ENCODE measurements around the gene ST8SIA6.
"Not testable (repeated sequence)": the region's sequence is repeated elsewhere in the genome, so short reads cannot be mapped to it uniquely, and the experiment has no call there.

Gene ST8SIA6

DNA sequence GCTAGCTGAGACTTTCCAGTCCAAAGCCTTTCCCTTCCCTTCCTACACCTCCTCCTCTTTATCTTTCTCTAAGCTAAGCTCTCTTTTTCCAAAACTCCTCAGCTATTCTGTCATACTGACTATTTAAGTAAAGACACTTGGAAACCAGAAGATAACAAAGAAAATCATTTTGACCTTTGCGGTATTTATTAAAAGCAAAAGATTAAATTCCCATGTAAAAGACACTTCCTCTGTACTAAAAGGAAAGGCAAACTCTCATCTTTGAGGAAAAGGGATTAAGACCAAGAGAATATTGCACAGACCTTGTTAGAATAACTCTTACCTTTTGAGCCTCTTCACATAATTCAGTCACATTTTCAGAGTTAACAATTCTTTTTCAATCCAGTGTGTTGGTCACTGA lies 15.8 kb downstream of the ST8SIA6 start:
- Histone ChIP-seq H3K27me3 (ENCODE audit: low read length) (no peaks in the 10 kb centered on the region), H2AFZ (ENCODE audit: low read depth, low read length, severe bottlenecking) (no peak overlapping the region), H3K36me3 (ENCODE audit: low read length) (no peaks in the 10 kb centered on the region), H3K9me2 (replicated peaks; ENCODE audit: insufficient read depth, low read length) (no peaks in the 10 kb centered on the region), H3K9ac (ENCODE audit: low read length) (no peak overlapping the region), H3K27ac (ENCODE audit: low read depth, low read length) (no peak overlapping the region), H3K4me3 (ENCODE audit: insufficient read depth, low read length, poor library complexity, severe bottlenecking) (no peak overlapping the region), H3K79me2 (ENCODE audit: insufficient read depth, low read length) (no peaks in the 10 kb centered on the region), H4K20me1 (ENCODE audit: low read depth, low read length) (no peaks in the 10 kb centered on the region), H3K4me2 (ENCODE audit: low read depth, low read length, poor library complexity, severe bottlenecking) (no peak overlapping the region), H3K9me3 (ENCODE audit: insufficient read depth, low read length) (no peaks in the 10 kb centered on the region), H3F3A (ENCODE audit: insufficient read depth) (no peaks in the 10 kb centered on the region)
- no peak for TF ChIP-seq EZH2phosphoT487 (conservative IDR thresholded peaks at IDR 0.05; ENCODE audit: low read length)
- TF ChIP-seq, protein P1, sequence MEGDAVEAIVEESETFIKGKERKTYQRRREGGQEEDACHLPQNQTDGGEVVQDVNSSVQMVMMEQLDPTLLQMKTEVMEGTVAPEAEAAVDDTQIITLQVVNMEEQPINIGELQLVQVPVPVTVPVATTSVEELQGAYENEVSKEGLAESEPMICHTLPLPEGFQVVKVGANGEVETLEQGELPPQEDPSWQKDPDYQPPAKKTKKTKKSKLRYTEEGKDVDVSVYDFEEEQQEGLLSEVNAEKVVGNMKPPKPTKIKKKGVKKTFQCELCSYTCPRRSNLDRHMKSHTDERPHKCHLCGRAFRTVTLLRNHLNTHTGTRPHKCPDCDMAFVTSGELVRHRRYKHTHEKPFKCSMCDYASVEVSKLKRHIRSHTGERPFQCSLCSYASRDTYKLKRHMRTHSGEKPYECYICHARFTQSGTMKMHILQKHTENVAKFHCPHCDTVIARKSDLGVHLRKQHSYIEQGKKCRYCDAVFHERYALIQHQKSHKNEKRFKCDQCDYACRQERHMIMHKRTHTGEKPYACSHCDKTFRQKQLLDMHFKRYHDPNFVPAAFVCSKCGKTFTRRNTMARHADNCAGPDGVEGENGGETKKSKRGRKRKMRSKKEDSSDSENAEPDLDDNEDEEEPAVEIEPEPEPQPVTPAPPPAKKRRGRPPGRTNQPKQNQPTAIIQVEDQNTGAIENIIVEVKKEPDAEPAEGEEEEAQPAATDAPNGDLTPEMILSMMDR (IDR thresholded peaks at IDR 0.05; ENCODE audit: insufficient read depth, low read length, poor library complexity, severe bottlenecking), result no peak

DNA sequence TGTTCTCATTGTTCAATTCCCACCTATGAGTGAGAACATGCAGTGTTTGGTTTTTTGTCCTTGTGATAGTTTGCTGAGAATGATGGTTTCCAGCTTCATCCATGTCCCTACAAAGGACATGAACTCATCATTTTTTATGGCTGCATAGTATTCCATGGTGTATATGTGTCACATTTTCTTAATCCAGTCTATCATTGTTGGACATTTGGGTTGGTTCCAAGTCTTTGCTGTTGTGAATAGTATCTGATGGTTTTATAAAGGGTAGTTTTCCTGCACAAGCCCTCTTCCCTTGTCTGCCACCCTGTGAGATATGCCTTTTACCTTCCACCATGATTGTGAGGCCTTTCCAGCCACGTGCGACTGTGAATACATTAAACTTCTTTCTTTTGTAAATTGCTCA lies 17.8 kb downstream of the ST8SIA6 start:
- not testable (repeated sequence) for H3K9ac ChIP-seq (ENCODE audit: low read length); H3K4me3 ChIP-seq (ENCODE audit: insufficient read depth, low read length, poor library complexity, severe bottlenecking); H3K27ac ChIP-seq (ENCODE audit: low read depth, low read length); H2AFZ ChIP-seq (ENCODE audit: low read depth, low read length, severe bottlenecking); H3K9me3 ChIP-seq (ENCODE audit: insufficient read depth, low read length); H3K4me2 ChIP-seq (ENCODE audit: low read depth, low read length, poor library complexity, severe bottlenecking); H3K36me3 ChIP-seq (ENCODE audit: low read length); H3K9me2 ChIP-seq (replicated peaks; ENCODE audit: insufficient read depth, low read length); H4K20me1 ChIP-seq (ENCODE audit: low read depth, low read length); H3F3A ChIP-seq (ENCODE audit: insufficient read depth); H3K79me2 ChIP-seq (ENCODE audit: insufficient read depth, low read length); H3K27me3 ChIP-seq (ENCODE audit: low read length)

DNA sequence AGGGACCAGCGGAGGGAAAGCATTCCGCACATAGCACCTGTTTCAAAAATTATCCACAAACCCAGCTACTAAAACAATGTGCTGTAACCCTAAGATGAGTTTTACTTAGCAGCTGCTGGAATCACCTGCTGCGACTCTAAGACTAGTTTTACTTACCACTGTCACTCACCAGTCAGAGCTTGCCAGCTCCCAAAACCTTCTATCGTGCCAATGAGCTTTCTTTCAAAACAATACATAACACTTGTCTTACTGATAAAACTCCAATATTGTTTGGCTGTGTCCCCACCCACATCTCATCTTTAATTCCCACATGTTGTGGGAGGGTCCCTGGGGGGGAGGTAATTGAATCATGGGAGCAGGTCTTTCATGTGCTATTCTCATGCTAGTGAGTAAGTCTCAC lies 18.4 kb downstream of the ST8SIA6 start:
- no peak overlapping the region for H3K4me2 ChIP-seq (ENCODE audit: low read depth, low read length, poor library complexity, severe bottlenecking)
- H3F3A ChIP-seq (ENCODE audit: insufficient read depth), result no peaks in the 10 kb centered on the region
- no peaks in the 10 kb centered on the region for H3K27me3 ChIP-seq (ENCODE audit: low read length)
- no peaks in the 10 kb centered on the region for H4K20me1 ChIP-seq (ENCODE audit: low read depth, low read length)
- no peak overlapping the region for H3K27ac ChIP-seq (ENCODE audit: low read depth, low read length)
- H3K9ac ChIP-seq (ENCODE audit: low read length), result no peak overlapping the region
- no peak overlapping the region for H3K4me3 ChIP-seq (ENCODE audit: insufficient read depth, low read length, poor library complexity, severe bottlenecking)
- no peak overlapping the region for H2AFZ ChIP-seq (ENCODE audit: low read depth, low read length, severe bottlenecking)
- H3K79me2 ChIP-seq (ENCODE audit: insufficient read depth, low read length), result no peaks in the 10 kb centered on the region
- H3K9me3 ChIP-seq (ENCODE audit: insufficient read depth, low read length), result no peaks in the 10 kb centered on the region
- H3K9me2 ChIP-seq (replicated peaks; ENCODE audit: insufficient read depth, low read length), result no peaks in the 10 kb centered on the region
- no peaks in the 10 kb centered on the region for H3K36me3 ChIP-seq (ENCODE audit: low read length)
- no peak for TF ChIP-seq EZH2phosphoT487 (conservative IDR thresholded peaks at IDR 0.05; ENCODE audit: low read length)
- TF ChIP-seq, protein P1 (IDR thresholded peaks at IDR 0.05; ENCODE audit: insufficient read depth, low read length, poor library complexity, severe bottlenecking), result no peak

DNA sequence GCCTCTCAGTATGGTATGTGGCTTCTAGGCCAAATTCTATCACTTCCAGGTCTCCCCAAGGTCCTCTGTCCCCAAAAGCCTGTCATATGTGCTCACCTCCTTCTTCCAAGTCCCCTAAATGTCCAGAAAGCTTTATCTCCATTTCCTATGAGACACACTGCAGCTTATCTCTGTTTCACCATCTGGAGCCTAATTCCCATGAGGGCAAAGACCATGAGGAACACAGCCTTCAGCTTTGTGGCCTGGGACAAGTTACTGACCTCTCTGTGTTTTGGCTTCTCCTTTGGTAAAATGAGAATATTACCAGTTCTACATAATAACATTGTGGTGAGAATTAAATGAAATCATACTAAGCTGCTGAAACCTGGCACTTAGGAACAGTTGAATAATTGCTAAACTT lies 19.2 kb downstream of the ST8SIA6 start:
- Histone ChIP-seq H3K27ac (ENCODE audit: low read depth, low read length) (no peak overlapping the region), H3K36me3 (ENCODE audit: low read length) (no peaks in the 10 kb centered on the region), H3K9me3 (ENCODE audit: insufficient read depth, low read length) (no peaks in the 10 kb centered on the region), H3K79me2 (ENCODE audit: insufficient read depth, low read length) (no peaks in the 10 kb centered on the region), H3K9ac (ENCODE audit: low read length) (no peak overlapping the region), H3K9me2 (replicated peaks; ENCODE audit: insufficient read depth, low read length) (no peaks in the 10 kb centered on the region), H2AFZ (ENCODE audit: low read depth, low read length, severe bottlenecking) (no peak overlapping the region), H3K27me3 (ENCODE audit: low read length) (no peaks in the 10 kb centered on the region), H3K4me2 (ENCODE audit: low read depth, low read length, poor library complexity, severe bottlenecking) (no peak overlapping the region), H3F3A (ENCODE audit: insufficient read depth) (no peaks in the 10 kb centered on the region), H4K20me1 (ENCODE audit: low read depth, low read length) (no peaks in the 10 kb centered on the region), H3K4me3 (ENCODE audit: insufficient read depth, low read length, poor library complexity, severe bottlenecking) (no peak overlapping the region)
- TF ChIP-seq, protein P1 (IDR thresholded peaks at IDR 0.05; ENCODE audit: insufficient read depth, low read length, poor library complexity, severe bottlenecking), result no peak

All from SU-DHL-6 (cell line).